ENCODE results near the gene SEMA3B. TPM values are rescaled to one million over a fixed set of nuclear protein-coding genes. Genes with fewer than 3 reads are reported as not detected.

Gene SEMA3B
- total RNA-seq, 1 experiment from 2014 or later, result 6.4 TPM

DNA sequence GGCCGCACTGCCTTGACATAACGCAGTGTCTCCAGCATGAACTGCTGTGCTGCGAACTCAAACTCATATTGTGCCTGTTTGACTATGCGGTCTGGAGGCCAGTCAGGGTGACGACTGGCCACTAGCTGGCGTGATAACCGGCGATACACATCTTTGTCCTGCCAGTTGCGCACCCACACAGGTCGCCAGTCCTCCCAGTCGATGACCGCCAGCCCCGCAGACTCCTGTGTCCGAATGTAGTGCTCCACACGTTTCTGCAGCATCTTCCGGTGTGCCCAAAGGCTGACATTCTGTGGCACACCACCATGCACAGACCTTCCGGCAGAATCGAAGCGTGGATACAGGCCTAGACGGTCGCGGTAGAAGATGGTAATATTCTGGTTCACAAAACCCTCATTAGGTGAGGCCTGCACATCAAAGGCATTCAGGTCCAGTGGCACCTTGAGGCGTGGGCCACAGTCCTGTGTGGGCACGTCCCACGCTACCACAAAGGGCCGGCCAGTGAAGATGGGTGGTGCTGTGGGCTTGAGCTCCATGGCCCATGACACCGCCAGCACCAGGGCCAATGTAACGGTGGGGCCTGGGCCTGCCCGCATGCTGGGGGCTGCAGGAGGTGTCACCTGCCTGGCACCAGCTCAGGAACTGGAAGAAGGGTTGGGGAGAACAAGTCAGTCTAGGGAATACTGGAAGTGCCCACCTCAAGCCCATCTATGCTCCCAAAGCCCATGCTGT is 51.1 kb downstream of the SEMA3B start:
- H3K56ac ChIP-seq (ENCODE audit: insufficient read length, low read depth, low read length), result no peak overlapping the region
- H3K18ac ChIP-seq (ENCODE audit: insufficient read length, low read depth, low read length), result no peak overlapping the region
- H3K79me2 ChIP-seq (ENCODE audit: insufficient read depth, low read length), result peaks cover 5% of the 10 kb centered on the region; the same call in 1 of the 2 replicates
- no peaks in the 10 kb centered on the region for H3K9me3 Mint-ChIP-seq
- H3K27ac ChIP-seq (ENCODE audit: insufficient read length, low read depth, low read length), result no peak overlapping the region
- peaks cover 6% of the 10 kb centered on the region; the same call in 1 of the 2 replicates for H3K4me1 ChIP-seq (ENCODE audit: insufficient read depth, low read length)
- peak overlapping the region; percentile 85 to 97 for H3K4me3 Mint-ChIP-seq
- no peaks in the 10 kb centered on the region for H4K20me1 ChIP-seq (ENCODE audit: control insufficient read depth, insufficient read depth, insufficient read length)
- no peak overlapping the region for H4K91ac ChIP-seq (ENCODE audit: insufficient read length, low read depth, low read length)
- H3K4me1 Mint-ChIP-seq, result peaks cover 27 to 42% of the 10 kb centered on the region in 2 experiments
- no peak overlapping the region for H2AFZ ChIP-seq (ENCODE audit: low read length)
- H2AK5ac ChIP-seq (ENCODE audit: insufficient read length, low read length), result no peak overlapping the region
- peak overlapping the region; percentile 83 for H3K4me2 ChIP-seq (ENCODE audit: insufficient read depth, insufficient read length, low read length)
- no peak overlapping the region for H3K4ac ChIP-seq (ENCODE audit: low read depth, low read length)
- H3K23ac ChIP-seq (ENCODE audit: insufficient read length, low read depth, low read length), result no peak overlapping the region
- no peaks in the 10 kb centered on the region for H3K9me3 ChIP-seq (ENCODE audit: control insufficient read depth, low read depth, low read length)
- peaks cover 15% of the 10 kb centered on the region for H3K23me2 ChIP-seq (ENCODE audit: insufficient read length, low read depth, low read length, poor library complexity, severe bottlenecking)
- no peak overlapping the region for H3K14ac ChIP-seq (ENCODE audit: insufficient read depth, low read length)
- H3T11ph ChIP-seq (ENCODE audit: low read length), result no peak overlapping the region
- H3K36me3 Mint-ChIP-seq (ENCODE audit: insufficient read depth in 1 of 3, low read depth in 3 of 3), result peaks cover 42 to 59% (median 46%) of the 10 kb centered on the region in 3 experiments
- H3K27me3 ChIP-seq (ENCODE audit: insufficient read depth, low read length), result no peaks in the 10 kb centered on the region
- peak overlapping the region; percentile 72 for H3K9ac ChIP-seq (ENCODE audit: extremely low read depth, insufficient read length, low read length)
- H2BK120ac ChIP-seq (ENCODE audit: low read depth, low read length, poor library complexity, severe bottlenecking), result no peak overlapping the region
- no peak for DNase-seq
- no peak overlapping the region for H2BK20ac ChIP-seq (ENCODE audit: low read depth, low read length, poor library complexity, severe bottlenecking)
- H3K27me3 Mint-ChIP-seq (ENCODE audit: low read depth), result no peaks in the 10 kb centered on the region
- no peaks in the 10 kb centered on the region for H3K79me1 ChIP-seq (ENCODE audit: insufficient read depth, low read depth, low read length, poor library complexity, severe bottlenecking)
- no CpG with 5 or more reads among the region's 29 CpGs for WGBS (ENCODE audit: extremely low coverage, insufficient read length, low lambda C conversion rate)
- H2BK5ac ChIP-seq (ENCODE audit: insufficient read length, low read length), result no peak overlapping the region
- no peak overlapping the region for H4K8ac ChIP-seq (replicated peaks; ENCODE audit: insufficient read length, low read depth, low read length)
- peak overlapping the region in 2 of 3 experiments; percentile 92 to 93; a peak in 3 of 7 replicates for H3K27ac Mint-ChIP-seq
- no peak overlapping the region for H2BK15ac ChIP-seq (ENCODE audit: low read depth, low read length)
- no peak for TF ChIP-seq CTCF (conservative IDR thresholded peaks at IDR 0.05)
- no peak overlapping the region for H4K5ac ChIP-seq (ENCODE audit: insufficient read length, low read depth, low read length)
- no peak overlapping the region for H2BK12ac ChIP-seq (ENCODE audit: insufficient read length, low read depth, low read length)
